Measurements from ENCODE around the gene RPS6KB1.

- TF ChIP-seq, protein P1, sequence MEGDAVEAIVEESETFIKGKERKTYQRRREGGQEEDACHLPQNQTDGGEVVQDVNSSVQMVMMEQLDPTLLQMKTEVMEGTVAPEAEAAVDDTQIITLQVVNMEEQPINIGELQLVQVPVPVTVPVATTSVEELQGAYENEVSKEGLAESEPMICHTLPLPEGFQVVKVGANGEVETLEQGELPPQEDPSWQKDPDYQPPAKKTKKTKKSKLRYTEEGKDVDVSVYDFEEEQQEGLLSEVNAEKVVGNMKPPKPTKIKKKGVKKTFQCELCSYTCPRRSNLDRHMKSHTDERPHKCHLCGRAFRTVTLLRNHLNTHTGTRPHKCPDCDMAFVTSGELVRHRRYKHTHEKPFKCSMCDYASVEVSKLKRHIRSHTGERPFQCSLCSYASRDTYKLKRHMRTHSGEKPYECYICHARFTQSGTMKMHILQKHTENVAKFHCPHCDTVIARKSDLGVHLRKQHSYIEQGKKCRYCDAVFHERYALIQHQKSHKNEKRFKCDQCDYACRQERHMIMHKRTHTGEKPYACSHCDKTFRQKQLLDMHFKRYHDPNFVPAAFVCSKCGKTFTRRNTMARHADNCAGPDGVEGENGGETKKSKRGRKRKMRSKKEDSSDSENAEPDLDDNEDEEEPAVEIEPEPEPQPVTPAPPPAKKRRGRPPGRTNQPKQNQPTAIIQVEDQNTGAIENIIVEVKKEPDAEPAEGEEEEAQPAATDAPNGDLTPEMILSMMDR (conservative IDR thresholded peaks at IDR 0.05 in 1 of 2, IDR thresholded peaks at IDR 0.05 in 1 of 2; ENCODE audit: extremely low read depth in 1 of 2, insufficient read depth in 1 of 2, low read depth in 1 of 2, low read length in 2 of 2) = peak; percentile 43 to 59
- TF ChIP-seq EZH2 (IDR thresholded peaks at IDR 0.05; ENCODE audit: borderline replicate concordance, low read length) = no peak
These were observed 33.4 kb upstream of the RPS6KB1 start for GRCh38 chr17:59859444-59860025.
